ENCODE measurements around the gene IL17C.

Gene IL17C

GRCh38 chr16:88687254-88687576 is 48.8 kb downstream of the IL17C start:
- no peak for DNase-seq

GRCh38 chr16:88687676-88688012 is 49.3 kb downstream of the IL17C start:
- no peak for DNase-seq

GRCh38 chr16:88688013-88688778 is 49.8 kb downstream of the IL17C start:
- no peak for DNase-seq
